SK-N-SH treated with all-trans-retinoic acid at 6 μM for 48 hours (cell line): ENCODE data around the gene EIF4EBP3.

ENCODE experiments used
- ARNTL ChIP-seq: fragments of 450-650 bp; formaldehyde crosslinking; IDR thresholded peaks from 2 replicates; pipeline ENCODE4 v1.5.0; 2020; ENCODE audit warnings: low read depth, mild to moderate bottlenecking, moderate library complexity, borderline replicate concordance
- PPARA ChIP-seq: fragments of 250-450 bp; sonication (Bioruptor Pico); IDR thresholded peaks from 2 replicates; pipeline ENCODE4 v1.5.0; 2020; ENCODE audit warnings: mild to moderate bottlenecking, borderline replicate concordance
- SNAI2 ChIP-seq: fragments of 250-450 bp; sonication (Bioruptor Pico); IDR thresholded peaks from 2 replicates; pipeline ENCODE4 v1.5.0; 2020; ENCODE audit warnings: mild to moderate bottlenecking, moderate library complexity
- ZC3H10 ChIP-seq: fragments of 250-450 bp; sonication (Bioruptor Pico); IDR thresholded peaks from 2 replicates; pipeline ENCODE4 v1.5.1; 2021; ENCODE audit warnings: mild to moderate bottlenecking, moderate library complexity
- ZFP3 ChIP-seq: fragments of 250-450 bp; sonication (Bioruptor Pico); IDR thresholded peaks from 2 replicates; pipeline ENCODE4 v1.5.0; 2020; ENCODE audit warnings: mild to moderate bottlenecking, moderate library complexity
- ZFP30 ChIP-seq: fragments of 450-650 bp; formaldehyde crosslinking; IDR thresholded peaks from 2 replicates; pipeline ENCODE4 v1.5.0; 2022; ENCODE audit warnings: mild to moderate bottlenecking, moderate library complexity
- ZNF8 ChIP-seq: fragments of 450-650 bp; formaldehyde crosslinking; IDR thresholded peaks from 2 replicates; pipeline ENCODE4 v1.5.0; 2020; ENCODE audit warnings: mild to moderate bottlenecking, moderate library complexity
- TF ChIP-seq, protein P1 (sequence below): fragments of 250-450 bp; sonication (Bioruptor Pico); IDR thresholded peaks from 2 replicates; pipeline ENCODE4 v1.8.0; 2020; ENCODE audit warnings: mild to moderate bottlenecking, moderate library complexity, borderline replicate concordance
- TF ChIP-seq, protein P2 (sequence below): fragments of 250-450 bp; sonication (Bioruptor Pico); IDR thresholded peaks from 2 replicates; pipeline ENCODE4 v1.5.0; 2020; ENCODE audit warnings: mild to moderate bottlenecking, moderate library complexity
- TF ChIP-seq, protein P3 (sequence below): fragments of 250-450 bp; sonication (Bioruptor Pico); IDR thresholded peaks from 2 replicates; pipeline ENCODE4 v1.5.1; 2020; ENCODE audit warnings: low read depth, mild to moderate bottlenecking, moderate library complexity

DNA sequence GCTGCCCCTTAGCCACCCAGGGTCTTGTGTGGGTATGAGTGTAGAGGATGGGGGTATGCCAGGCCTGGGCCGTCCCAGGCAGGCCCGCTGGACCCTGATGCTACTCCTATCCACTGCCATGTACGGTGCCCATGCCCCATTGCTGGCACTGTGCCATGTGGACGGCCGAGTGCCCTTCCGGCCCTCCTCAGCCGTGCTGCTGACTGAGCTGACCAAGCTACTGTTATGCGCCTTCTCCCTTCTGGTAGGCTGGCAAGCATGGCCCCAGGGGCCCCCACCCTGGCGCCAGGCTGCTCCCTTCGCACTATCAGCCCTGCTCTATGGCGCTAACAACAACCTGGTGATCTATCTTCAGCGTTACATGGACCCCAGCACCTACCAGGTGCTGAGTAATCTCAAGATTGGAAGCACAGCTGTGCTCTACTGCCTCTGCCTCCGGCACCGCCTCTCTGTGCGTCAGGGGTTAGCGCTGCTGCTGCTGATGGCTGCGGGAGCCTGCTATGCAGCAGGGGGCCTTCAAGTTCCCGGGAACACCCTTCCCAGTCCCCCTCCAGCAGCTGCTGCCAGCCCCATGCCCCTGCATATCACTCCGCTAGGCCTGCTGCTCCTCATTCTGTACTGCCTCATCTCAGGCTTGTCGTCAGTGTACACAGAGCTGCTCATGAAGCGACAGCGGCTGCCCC lies 19.8 kb downstream of the EIF4EBP3 start:
- TF ChIP-seq SNAI2 (CRISPR knock-in tag): no peak
- TF ChIP-seq, protein P1, sequence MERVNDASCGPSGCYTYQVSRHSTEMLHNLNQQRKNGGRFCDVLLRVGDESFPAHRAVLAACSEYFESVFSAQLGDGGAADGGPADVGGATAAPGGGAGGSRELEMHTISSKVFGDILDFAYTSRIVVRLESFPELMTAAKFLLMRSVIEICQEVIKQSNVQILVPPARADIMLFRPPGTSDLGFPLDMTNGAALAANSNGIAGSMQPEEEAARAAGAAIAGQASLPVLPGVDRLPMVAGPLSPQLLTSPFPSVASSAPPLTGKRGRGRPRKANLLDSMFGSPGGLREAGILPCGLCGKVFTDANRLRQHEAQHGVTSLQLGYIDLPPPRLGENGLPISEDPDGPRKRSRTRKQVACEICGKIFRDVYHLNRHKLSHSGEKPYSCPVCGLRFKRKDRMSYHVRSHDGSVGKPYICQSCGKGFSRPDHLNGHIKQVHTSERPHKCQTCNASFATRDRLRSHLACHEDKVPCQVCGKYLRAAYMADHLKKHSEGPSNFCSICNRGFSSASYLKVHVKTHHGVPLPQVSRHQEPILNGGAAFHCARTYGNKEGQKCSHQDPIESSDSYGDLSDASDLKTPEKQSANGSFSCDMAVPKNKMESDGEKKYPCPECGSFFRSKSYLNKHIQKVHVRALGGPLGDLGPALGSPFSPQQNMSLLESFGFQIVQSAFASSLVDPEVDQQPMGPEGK (CRISPR knock-in tag): no peak
- TF ChIP-seq ARNTL: no peak
- TF ChIP-seq, protein P2, sequence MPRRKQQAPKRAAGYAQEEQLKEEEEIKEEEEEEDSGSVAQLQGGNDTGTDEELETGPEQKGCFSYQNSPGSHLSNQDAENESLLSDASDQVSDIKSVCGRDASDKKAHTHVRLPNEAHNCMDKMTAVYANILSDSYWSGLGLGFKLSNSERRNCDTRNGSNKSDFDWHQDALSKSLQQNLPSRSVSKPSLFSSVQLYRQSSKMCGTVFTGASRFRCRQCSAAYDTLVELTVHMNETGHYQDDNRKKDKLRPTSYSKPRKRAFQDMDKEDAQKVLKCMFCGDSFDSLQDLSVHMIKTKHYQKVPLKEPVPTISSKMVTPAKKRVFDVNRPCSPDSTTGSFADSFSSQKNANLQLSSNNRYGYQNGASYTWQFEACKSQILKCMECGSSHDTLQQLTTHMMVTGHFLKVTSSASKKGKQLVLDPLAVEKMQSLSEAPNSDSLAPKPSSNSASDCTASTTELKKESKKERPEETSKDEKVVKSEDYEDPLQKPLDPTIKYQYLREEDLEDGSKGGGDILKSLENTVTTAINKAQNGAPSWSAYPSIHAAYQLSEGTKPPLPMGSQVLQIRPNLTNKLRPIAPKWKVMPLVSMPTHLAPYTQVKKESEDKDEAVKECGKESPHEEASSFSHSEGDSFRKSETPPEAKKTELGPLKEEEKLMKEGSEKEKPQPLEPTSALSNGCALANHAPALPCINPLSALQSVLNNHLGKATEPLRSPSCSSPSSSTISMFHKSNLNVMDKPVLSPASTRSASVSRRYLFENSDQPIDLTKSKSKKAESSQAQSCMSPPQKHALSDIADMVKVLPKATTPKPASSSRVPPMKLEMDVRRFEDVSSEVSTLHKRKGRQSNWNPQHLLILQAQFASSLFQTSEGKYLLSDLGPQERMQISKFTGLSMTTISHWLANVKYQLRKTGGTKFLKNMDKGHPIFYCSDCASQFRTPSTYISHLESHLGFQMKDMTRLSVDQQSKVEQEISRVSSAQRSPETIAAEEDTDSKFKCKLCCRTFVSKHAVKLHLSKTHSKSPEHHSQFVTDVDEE (CRISPR knock-in tag): no peak
- TF ChIP-seq, protein P3, sequence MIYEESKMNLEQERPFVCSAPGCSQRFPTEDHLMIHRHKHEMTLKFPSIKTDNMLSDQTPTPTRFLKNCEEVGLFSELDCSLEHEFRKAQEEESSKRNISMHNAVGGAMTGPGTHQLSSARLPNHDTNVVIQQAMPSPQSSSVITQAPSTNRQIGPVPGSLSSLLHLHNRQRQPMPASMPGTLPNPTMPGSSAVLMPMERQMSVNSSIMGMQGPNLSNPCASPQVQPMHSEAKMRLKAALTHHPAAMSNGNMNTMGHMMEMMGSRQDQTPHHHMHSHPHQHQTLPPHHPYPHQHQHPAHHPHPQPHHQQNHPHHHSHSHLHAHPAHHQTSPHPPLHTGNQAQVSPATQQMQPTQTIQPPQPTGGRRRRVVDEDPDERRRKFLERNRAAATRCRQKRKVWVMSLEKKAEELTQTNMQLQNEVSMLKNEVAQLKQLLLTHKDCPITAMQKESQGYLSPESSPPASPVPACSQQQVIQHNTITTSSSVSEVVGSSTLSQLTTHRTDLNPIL: no peak
- TF ChIP-seq ZFP3 (CRISPR knock-in tag): no peak
- TF ChIP-seq ZFP30 (CRISPR knock-in tag): no peak
- TF ChIP-seq PPARA (CRISPR knock-in tag): no peak
- TF ChIP-seq ZNF8 (CRISPR knock-in tag): no peak
- TF ChIP-seq ZC3H10 (CRISPR knock-in tag): no peak
